Fibroblast of the aortic adventitia (primary cell): ENCODE measurements around the gene ARHGAP6. TPM values are rescaled to one million over a fixed set of nuclear protein-coding genes. Genes with fewer than 3 reads are reported as not detected.
A peak's percentile ranks its signal among the peaks of the same experiment; 100 is the strongest.

Source experiments
- DNase-seq: peaks from one replicate; pipeline ENCODE4 v3.0.0-alpha.2; 2010; ENCODE audit warnings: low read depth
- H3K4me3 ChIP-seq: 2 replicates; pipeline ENCODE4 v1.5.1; 2011; ENCODE audit warnings: low read depth, mild to moderate bottlenecking, control low read depth, low read length, moderate library complexity
- total RNA-seq: library from RNA; depleted of rRNA; stranded (reverse); fragments of >200 nt; gene quantifications from 2 replicates; pipeline ENCODE4 v1.2.3, GENCODE V29; 2012; ENCODE audit warnings: low replicate concordance
- TF ChIP-seq, protein P1 (sequence below): IDR thresholded peaks from 2 replicates; pipeline ENCODE4 v1.5.1; 2011; ENCODE audit warnings: mild to moderate bottlenecking, low read length, control low read depth, inconsistent platforms; ENCODE audit not compliant: insufficient read depth

The ARHGAP6 gene
- total RNA-seq, 1 donor, result 16.9 TPM

DNA sequence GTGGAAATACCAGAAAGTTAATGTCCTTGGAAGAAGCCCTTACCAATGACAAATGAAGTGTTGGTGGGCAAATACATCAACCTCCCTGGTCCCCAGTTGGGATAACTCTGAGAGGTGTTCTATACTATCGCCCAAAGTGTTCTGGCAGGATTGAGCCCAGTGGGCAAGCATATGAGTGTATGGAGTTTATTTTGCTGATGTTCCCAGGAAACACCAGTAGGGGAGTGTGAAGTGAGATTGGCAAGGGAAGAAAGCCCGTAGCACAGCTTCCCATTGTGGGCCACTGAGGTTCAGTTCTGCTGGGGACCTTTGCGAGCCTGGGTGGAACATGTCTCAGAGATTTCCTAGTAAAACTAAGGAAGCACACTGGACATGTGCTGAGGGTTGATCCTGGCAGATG lies 65.1 kb downstream of the ARHGAP6 start:
- no peak overlapping the region for H3K4me3 ChIP-seq
- no peak for DNase-seq
- TF ChIP-seq, protein P1, sequence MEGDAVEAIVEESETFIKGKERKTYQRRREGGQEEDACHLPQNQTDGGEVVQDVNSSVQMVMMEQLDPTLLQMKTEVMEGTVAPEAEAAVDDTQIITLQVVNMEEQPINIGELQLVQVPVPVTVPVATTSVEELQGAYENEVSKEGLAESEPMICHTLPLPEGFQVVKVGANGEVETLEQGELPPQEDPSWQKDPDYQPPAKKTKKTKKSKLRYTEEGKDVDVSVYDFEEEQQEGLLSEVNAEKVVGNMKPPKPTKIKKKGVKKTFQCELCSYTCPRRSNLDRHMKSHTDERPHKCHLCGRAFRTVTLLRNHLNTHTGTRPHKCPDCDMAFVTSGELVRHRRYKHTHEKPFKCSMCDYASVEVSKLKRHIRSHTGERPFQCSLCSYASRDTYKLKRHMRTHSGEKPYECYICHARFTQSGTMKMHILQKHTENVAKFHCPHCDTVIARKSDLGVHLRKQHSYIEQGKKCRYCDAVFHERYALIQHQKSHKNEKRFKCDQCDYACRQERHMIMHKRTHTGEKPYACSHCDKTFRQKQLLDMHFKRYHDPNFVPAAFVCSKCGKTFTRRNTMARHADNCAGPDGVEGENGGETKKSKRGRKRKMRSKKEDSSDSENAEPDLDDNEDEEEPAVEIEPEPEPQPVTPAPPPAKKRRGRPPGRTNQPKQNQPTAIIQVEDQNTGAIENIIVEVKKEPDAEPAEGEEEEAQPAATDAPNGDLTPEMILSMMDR, result no peak

DNA sequence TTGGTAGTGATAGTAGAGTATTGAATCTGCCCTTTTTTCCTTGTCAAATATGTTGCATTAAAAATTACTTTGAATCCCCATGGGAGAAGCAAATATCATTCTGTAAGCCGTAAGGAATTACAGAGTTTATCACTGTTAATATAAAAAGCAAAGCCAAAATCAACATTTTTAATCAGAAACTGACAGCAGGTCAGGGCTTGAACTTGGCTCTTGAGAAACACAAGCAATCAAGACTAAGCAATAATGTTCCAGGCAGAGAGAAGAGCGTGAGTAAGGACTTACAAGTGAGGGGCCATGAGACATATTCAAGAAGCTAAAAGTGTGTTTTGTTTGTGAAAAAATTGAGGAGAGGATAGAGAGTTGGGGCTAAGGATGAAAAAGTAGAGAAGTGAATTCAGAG lies 68.2 kb downstream of the ARHGAP6 start:
- peak; percentile 88 for DNase-seq
- no peak overlapping the region for H3K4me3 ChIP-seq
- TF ChIP-seq, protein P1, result no peak

DNA sequence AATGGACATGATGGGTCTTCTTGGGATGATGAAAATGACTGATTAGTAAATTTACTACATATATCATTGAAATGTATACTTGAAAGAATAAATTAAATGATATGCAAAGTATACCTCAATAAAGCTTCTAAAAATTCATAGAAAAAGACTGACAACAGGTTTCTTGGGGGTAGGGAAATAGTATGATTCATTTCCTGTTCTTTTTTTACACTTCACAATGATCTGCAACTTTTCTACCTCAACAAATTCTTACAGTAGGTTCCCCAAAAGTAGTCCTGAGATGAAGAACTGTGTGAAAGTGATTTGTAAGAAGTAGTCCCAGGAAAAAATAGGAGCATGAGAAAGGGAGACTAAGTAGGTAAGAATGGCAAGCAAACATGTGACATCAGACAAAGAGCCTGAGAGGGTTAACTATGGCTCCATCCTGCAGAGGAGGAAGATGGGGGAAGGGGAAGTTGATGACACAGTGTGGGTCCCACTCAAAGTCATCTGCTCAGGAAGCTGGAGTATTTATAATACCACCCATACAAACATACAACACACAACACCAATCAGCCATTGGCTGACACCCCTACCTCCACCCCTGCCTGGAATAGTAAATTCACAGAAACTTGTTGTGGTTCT lies 73.9 kb downstream of the ARHGAP6 start:
- no peak overlapping the region for H3K4me3 ChIP-seq
- no peak for DNase-seq
- TF ChIP-seq, protein P1, result no peak

DNA sequence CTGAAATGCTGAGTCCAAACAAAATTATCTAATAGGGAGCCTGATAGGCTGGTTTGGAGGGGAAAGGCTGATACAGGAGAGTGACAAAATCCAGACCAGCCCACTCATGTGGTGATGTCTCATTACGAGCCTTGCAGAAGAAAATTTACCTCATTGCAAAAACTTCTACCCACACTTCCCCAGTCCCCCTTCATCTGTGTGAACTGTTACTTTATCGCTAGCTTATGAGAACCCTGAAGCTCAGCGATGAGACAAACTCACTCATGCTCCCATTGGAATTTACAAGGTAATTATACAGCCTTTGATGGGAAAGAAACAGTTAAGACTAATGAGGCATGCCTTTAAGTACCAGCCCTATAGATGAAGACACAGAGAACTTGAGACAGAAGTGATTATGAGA lies 76.1 kb downstream of the ARHGAP6 start:
- H3K4me3 ChIP-seq, result no peak overlapping the region
- TF ChIP-seq, protein P1, result no peak
- no peak for DNase-seq

DNA sequence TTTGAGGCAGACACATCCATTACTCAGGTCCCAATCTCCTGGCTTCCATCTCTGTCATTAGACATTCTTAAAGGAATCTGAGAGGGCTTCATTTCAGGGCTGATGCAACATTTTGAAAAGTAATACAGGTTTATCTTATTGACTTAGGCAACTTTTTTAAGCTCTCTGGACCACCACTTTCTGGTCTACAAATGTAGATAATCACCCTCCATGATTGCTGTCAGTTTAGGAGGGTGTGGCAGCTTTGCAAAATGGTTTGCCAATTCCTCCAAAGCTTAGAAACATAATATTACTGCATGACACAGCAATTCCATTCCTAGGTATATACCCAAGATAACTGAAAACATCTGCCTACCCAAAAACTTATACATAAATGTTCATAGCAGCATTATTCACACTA lies 77.6 kb downstream of the ARHGAP6 start:
- DNase-seq, result peak; percentile 47
- no peak overlapping the region for H3K4me3 ChIP-seq
- TF ChIP-seq, protein P1, result no peak

DNA sequence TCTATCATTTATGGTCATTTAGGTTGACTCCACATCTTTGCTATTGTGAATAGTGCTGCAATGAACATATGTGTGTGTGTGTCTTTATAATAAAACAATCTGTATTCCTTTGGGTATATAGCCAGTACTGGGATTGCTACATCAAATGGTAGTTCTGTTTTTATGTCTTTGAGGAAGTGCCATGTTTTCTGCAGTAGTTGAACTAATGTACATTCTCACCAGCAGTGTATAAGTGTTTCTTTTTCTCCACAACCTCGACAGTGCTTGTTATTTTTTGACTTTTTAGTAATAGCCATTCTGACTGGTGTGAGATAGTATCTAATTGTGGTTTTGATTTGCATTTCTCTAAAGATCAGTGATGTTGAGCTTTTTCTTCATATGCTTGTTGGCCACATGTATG lies 80.5 kb downstream of the ARHGAP6 start:
- TF ChIP-seq, protein P1, result no peak
- no peak for DNase-seq
- H3K4me3 ChIP-seq, result no peak overlapping the region

DNA sequence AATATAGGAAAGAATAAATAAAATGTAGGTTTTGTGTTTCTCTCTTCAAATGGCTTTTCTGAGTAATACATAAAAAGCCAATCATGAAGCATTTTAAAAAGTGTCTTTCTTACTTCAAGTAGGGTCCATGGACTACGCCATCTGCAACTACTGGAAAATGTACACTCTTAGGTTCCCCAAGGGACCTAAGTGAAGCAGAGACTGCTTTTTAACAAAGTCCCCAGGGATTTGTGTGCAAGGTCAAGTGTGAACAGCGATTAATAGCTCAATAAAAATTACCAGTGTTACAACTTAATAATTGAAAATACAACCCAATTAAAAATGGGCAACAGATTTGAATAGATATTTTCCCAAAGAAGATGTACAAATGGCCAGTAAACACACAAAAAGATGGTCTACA lies 84.9 kb downstream of the ARHGAP6 start:
- no peak for DNase-seq
- H3K4me3 ChIP-seq, result no peak overlapping the region
- TF ChIP-seq, protein P1, result no peak
